HepG2 (cell line): ENCODE measurements around the gene SLC29A1. TPM values are rescaled to one million over a fixed set of nuclear protein-coding genes. Genes with fewer than 3 reads are reported as not detected.
A peak's percentile ranks its signal among the peaks of the same experiment; 100 is the strongest.

ENCODE experiments used
- ADNP ChIP-seq: sonication (generic); formaldehyde crosslinking; IDR thresholded peaks from 2 replicates; pipeline ENCODE4 v1.4.0; 2020; ENCODE audit warnings: missing genetic modification reagents
- AGO2 ChIP-seq: fragments of 200-400 bp; formaldehyde crosslinking; optimal IDR thresholded peaks from 2 replicates; pipeline ENCODE3; 2017; ENCODE audit warnings: mild to moderate bottlenecking, low read depth, low read length, moderate library complexity
- ARID2 ChIP-seq: sonication (generic); formaldehyde crosslinking; IDR thresholded peaks from 2 replicates; pipeline ENCODE4 v1.8.1; 2022; ENCODE audit warnings: mild to moderate bottlenecking, missing genetic modification reagents, borderline replicate concordance
- CREM ChIP-seq, 2 experiments: sonication (generic) in 1 of 2; formaldehyde crosslinking in 1 of 2; IDR thresholded peaks; 2 replicates each; pipeline versions ENCODE4 v1.4.0 to v1.6.1; 2016 to 2020; ENCODE audit warnings: antibody characterized with exemption in 1 of 2, mild to moderate bottlenecking in 1 of 2, missing genetic modification reagents in 1 of 2
- FOXK1 ChIP-seq: sonication (generic); formaldehyde crosslinking; IDR thresholded peaks from 2 replicates; pipeline ENCODE4 v1.4.0; 2020; ENCODE audit warnings: low read depth, missing genetic modification reagents, borderline replicate concordance
- FOXK2 ChIP-seq: fragments of 450-650 bp; IDR thresholded peaks from 2 replicates; pipeline ENCODE4 v1.6.1; 2016
- KLF16 ChIP-seq, 2 experiments: sonication (generic) in 1 of 2; formaldehyde crosslinking in 1 of 2; IDR thresholded peaks; 2 replicates each; pipeline versions ENCODE4 v1.6.1 to v1.8.0; 2016 to 2023; ENCODE audit warnings: missing genetic modification reagents in 2 of 2, missing compliant biosample characterization in 1 of 2
- MATR3 ChIP-seq: sonication (generic); formaldehyde crosslinking; IDR thresholded peaks from 2 replicates; pipeline ENCODE4 v1.4.0; 2020; ENCODE audit warnings: missing genetic modification reagents
- NFYB ChIP-seq: sonication (generic); formaldehyde crosslinking; IDR thresholded peaks from 2 replicates; pipeline ENCODE4 v1.4.0; 2020; ENCODE audit warnings: missing genetic modification reagents
- NONO ChIP-seq, 2 experiments: fragments of 450-650 bp in 1 of 2; sonication (generic) in 1 of 2; formaldehyde crosslinking in 1 of 2; IDR thresholded peaks in 1 of 2; conservative IDR thresholded peaks in 1 of 2; 2 replicates each; pipeline versions ENCODE4 v1.6.1 to v1.8.0; 2017 to 2022; ENCODE audit warnings: mild to moderate bottlenecking in 1 of 2, missing genetic modification reagents in 1 of 2, moderate library complexity in 1 of 2
- PPARG ChIP-seq: conservative IDR thresholded peaks from 2 replicates; pipeline ENCODE4 v1.6.1; 2016; ENCODE audit warnings: missing biosample characterization, missing genetic modification reagents
- RAD21 ChIP-seq: fragments of 450-650 bp; formaldehyde crosslinking; IDR thresholded peaks from 2 replicates; pipeline ENCODE4 v1.5.0; 2020; ENCODE audit warnings: mild to moderate bottlenecking
- RBFOX2 ChIP-seq: fragments of 200-400 bp; formaldehyde crosslinking; IDR thresholded peaks from 2 replicates; pipeline ENCODE4 v1.6.1; 2017; ENCODE audit warnings: low read depth, mild to moderate bottlenecking, low read length
- SOX5 ChIP-seq: IDR thresholded peaks from 2 replicates; pipeline ENCODE4 v1.6.1; 2016; ENCODE audit warnings: borderline replicate concordance
- TBL1XR1 ChIP-seq: fragments of 150-350 bp; IDR thresholded peaks from 2 replicates; pipeline ENCODE4 v1.6.1; 2014; ENCODE audit warnings: borderline replicate concordance, low read length; ENCODE audit not compliant: partially characterized antibody
- ZNF121 ChIP-seq: sonication (generic); formaldehyde crosslinking; IDR thresholded peaks from 2 replicates; pipeline ENCODE4 v1.5.0; 2020; ENCODE audit warnings: mild to moderate bottlenecking, missing genetic modification reagents
- ZNF232 ChIP-seq: sonication (generic); formaldehyde crosslinking; IDR thresholded peaks from 2 replicates; pipeline ENCODE4 v1.4.0; 2020; ENCODE audit warnings: missing genetic modification reagents, borderline replicate concordance
- ZNF3 ChIP-seq: IDR thresholded peaks from 2 replicates; pipeline ENCODE4 v1.7.0; 2017; ENCODE audit warnings: inconsistent platforms
- ZNF446 ChIP-seq: sonication (generic); formaldehyde crosslinking; IDR thresholded peaks from 2 replicates; pipeline ENCODE4 v1.5.0; 2020; ENCODE audit warnings: mild to moderate bottlenecking, missing genetic modification reagents
- ZNF672 ChIP-seq: sonication (generic); formaldehyde crosslinking; IDR thresholded peaks from 2 replicates; pipeline ENCODE4 v1.8.1; 2022; ENCODE audit warnings: missing genetic modification reagents
- ZNF678 ChIP-seq: sonication (generic); formaldehyde crosslinking; IDR thresholded peaks from 2 replicates; pipeline ENCODE4 v1.4.0; 2020; ENCODE audit warnings: mild to moderate bottlenecking, missing genetic modification reagents
- ZNF776 ChIP-seq: sonication (generic); formaldehyde crosslinking; IDR thresholded peaks from 2 replicates; pipeline ENCODE4 v1.4.0; 2020; ENCODE audit warnings: mild to moderate bottlenecking, missing genetic modification reagents
- polyA plus RNA-seq, 8 experiments: library from polyadenylated mRNA; depleted of rRNA in 3 of 8; stranded (reverse) in 7 of 8; unstranded in 1 of 8; fragments of >200 nt; fragmentation: Illumina TruSeq in 4 of 8; extraction: Trizol in 4 of 8; gene quantifications; 2 replicates each; pipeline versions ENCODE4 v1.2.1 to v1.2.3, GENCODE V29; 2011 to 2016; ENCODE audit warnings: low read depth in 4 of 8, missing spikeins in 1 of 8, mixed read lengths in 1 of 8; ENCODE audit not compliant: insufficient read depth in 1 of 8
- total RNA-seq, 5 experiments: library from RNA; depleted of rRNA; stranded (reverse); fragments of >200 nt; fragmentation: Illumina TruSeq; extraction: Trizol; gene quantifications; 2 replicates each; pipeline ENCODE4 v1.2.3, GENCODE V29; 2016; ENCODE audit warnings: low read depth in 1 of 5
- TF ChIP-seq, protein P1 (sequence below): sonication (generic); formaldehyde crosslinking; IDR thresholded peaks from 2 replicates; pipeline ENCODE4 v1.5.1; 2020; ENCODE audit warnings: missing genetic modification reagents, mild to moderate bottlenecking, borderline replicate concordance
- TF ChIP-seq, protein P2 (sequence below): sonication (generic); formaldehyde crosslinking; IDR thresholded peaks from 2 replicates; pipeline ENCODE4 v1.9.0; 2021; ENCODE audit warnings: missing genetic modification reagents, mild to moderate bottlenecking, borderline replicate concordance
- TF ChIP-seq, protein P3 (sequence below): sonication (generic); formaldehyde crosslinking; IDR thresholded peaks from 2 replicates; pipeline ENCODE4 v1.8.1; 2023; ENCODE audit warnings: mild to moderate bottlenecking, missing genetic modification reagents, borderline replicate concordance
- TF ChIP-seq, protein P4 (sequence below): sonication (generic); formaldehyde crosslinking; IDR thresholded peaks from 2 replicates; pipeline ENCODE4 v1.8.0; 2022; ENCODE audit warnings: mild to moderate bottlenecking, missing genetic modification reagents

SLC29A1 gene
- total and polyA plus RNA-seq, 2 of the 13 experiments (the other 11 are each of a cell fraction or from before 2014, with no cell fraction given): 43.2 to 106 TPM

DNA sequence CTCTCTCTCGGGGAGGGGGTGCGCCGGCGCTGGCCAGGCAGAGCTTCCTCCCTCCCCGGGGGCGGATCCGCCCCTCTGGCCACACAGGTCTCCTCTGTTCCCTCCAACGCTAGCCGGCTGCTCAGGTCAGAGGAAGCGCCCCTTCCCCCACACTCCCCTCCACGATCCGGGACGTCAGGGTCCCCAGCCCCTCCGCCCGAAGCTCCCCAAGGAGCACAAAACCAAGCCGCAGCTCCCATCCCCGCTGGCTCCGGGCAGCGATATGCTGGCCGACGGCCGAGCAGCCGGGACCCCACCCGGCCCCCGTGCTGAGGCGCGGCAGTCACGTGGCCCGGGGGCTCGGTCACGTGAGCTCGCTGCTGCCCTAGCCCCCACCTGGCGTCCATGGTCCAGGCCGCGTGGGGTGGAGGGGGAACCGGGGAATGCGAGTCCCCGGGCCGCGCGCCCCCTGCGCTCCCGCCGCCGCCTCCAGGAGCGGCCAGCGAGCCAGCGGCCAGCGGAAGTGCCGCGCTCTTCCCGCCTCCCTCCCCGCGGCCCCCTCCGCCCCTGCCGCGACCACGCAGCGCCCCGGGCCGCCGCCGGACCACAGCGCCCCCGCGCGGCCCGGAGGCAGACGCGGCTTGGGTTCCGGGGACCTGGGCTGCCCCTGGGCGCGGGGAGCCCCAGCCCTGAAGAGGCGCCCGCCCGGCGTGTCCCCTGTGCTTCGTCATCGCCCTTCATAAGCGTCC, 33.8 kb downstream of the SLC29A1 start, which contains the start of gene SLC35B2 (continued):
- TF ChIP-seq MATR3 (CRISPR knock-in tag) (no peak), ZNF678 (CRISPR knock-in tag) (no peak), FOXK1 (peak; percentile 75; the same call in 1 of the 2 replicates), ZNF3 (peak; percentile 36; the same call in 1 of the 2 replicates), NONO (IDR thresholded peaks at IDR 0.05) (no peak), NONO (CRISPR knock-in tag; conservative IDR thresholded peaks at IDR 0.05) (peak; percentile 92), FOXK2 (no peak), RAD21 (no peak), ZNF232 (no peak; the same call in 1 of the 2 replicates), NFYB (no peak; the same call in 1 of the 2 replicates), CREM (IDR thresholded peaks at IDR 0.05) (no peak), CREM (CRISPR knock-in tag; IDR thresholded peaks at IDR 0.05) (no peak), PPARG (no peak; the same call in none of the 2 replicates), ZNF446 (CRISPR knock-in tag) (peak; percentile 78; the same call in 1 of the 2 replicates), SOX5 (CRISPR knock-in tag) (peak; percentile 48; the same call in 1 of the 2 replicates), AGO2 (peak; percentile 97), KLF16 (CRISPR knock-in tag; IDR thresholded peaks at IDR 0.05) (peak in 1 of 2 experiments; percentile 93; a peak in 2 of 4 replicates), ZNF121 (CRISPR knock-in tag) (peak; percentile 77; the same call in 1 of the 2 replicates), ZNF672 (CRISPR knock-in tag) (peak; percentile 92; the same call in 1 of the 2 replicates), ZNF776 (peak; percentile 77; the same call in 1 of the 2 replicates), RBFOX2 (peak; percentile 99), ARID2 (peak; percentile 78; the same call in 1 of the 2 replicates), ADNP (CRISPR knock-in tag) (no peak), TBL1XR1 (no peak)
- TF ChIP-seq, protein P1, sequence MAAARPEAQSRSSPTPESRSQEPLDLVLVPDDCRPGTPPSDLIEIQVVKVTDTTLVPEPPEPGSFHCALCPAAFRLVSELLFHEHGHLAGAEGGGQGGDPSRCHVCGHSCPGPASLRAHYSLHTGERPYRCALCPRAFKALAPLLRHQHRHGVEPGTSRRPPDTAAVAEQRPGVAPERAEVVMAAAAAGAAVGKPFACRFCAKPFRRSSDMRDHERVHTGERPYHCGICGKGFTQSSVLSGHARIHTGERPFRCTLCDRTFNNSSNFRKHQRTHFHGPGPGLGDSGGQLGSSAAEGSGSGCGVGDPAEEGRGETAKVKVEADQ (CRISPR knock-in tag): peak; percentile 95; the same call in 1 of the 2 replicates
- TF ChIP-seq, protein P2, sequence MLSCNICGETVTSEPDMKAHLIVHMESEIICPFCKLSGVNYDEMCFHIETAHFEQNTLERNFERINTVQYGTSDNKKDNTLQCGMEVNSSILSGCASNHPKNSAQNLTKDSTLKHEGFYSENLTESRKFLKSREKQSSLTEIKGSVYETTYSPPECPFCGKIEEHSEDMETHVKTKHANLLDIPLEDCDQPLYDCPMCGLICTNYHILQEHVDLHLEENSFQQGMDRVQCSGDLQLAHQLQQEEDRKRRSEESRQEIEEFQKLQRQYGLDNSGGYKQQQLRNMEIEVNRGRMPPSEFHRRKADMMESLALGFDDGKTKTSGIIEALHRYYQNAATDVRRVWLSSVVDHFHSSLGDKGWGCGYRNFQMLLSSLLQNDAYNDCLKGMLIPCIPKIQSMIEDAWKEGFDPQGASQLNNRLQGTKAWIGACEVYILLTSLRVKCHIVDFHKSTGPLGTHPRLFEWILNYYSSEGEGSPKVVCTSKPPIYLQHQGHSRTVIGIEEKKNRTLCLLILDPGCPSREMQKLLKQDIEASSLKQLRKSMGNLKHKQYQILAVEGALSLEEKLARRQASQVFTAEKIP (CRISPR knock-in tag): no peak
- TF ChIP-seq, protein P3, sequence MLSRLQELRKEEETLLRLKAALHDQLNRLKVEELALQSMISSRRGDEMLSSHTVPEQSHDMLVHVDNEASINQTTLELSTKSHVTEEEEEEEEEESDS (CRISPR knock-in tag): peak; percentile 23; the same call in 1 of the 2 replicates
- TF ChIP-seq, protein P4, sequence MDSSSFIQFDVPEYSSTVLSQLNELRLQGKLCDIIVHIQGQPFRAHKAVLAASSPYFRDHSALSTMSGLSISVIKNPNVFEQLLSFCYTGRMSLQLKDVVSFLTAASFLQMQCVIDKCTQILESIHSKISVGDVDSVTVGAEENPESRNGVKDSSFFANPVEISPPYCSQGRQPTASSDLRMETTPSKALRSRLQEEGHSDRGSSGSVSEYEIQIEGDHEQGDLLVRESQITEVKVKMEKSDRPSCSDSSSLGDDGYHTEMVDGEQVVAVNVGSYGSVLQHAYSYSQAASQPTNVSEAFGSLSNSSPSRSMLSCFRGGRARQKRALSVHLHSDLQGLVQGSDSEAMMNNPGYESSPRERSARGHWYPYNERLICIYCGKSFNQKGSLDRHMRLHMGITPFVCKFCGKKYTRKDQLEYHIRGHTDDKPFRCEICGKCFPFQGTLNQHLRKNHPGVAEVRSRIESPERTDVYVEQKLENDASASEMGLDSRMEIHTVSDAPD (CRISPR knock-in tag): no peak; the same call in none of the 2 replicates
